Lung (tissue), 12 donors: ENCODE results near the gene SLC34A1. TPM values are rescaled to one million over a fixed set of nuclear protein-coding genes. Genes with fewer than 3 reads are reported as not detected.
"Not testable (repeated sequence)": the region's sequence is repeated elsewhere in the genome, so short reads cannot be mapped to it uniquely, and the experiment has no call there.

ENCODE experiments used
- ATAC-seq: fragments of 200-7000 bp; cut with Tn5 transposase; one replicate; pipeline ENCODE4 v1.9.1; 2020; ENCODE audit warnings: moderate number of reproducible peaks; ENCODE audit not compliant: insufficient read depth, low FRiP score
- DNase-seq, 3 donors: peaks; one replicate each; pipeline ENCODE4 v3.0.0-alpha.2; 2013 to 2017
- H3K27ac ChIP-seq, 2 donors: one replicate each; pipeline ENCODE4 v1.5.1; 2013; ENCODE audit warnings: mild to moderate bottlenecking in 2 of 2, moderate library complexity in 2 of 2, control low read depth in 1 of 2, inconsistent platforms in 1 of 2, low read depth in 1 of 2, low read length in 1 of 2
- H3K27me3 ChIP-seq, 3 donors: one replicate each; pipeline ENCODE4 v1.5.1; 2013; ENCODE audit warnings: low read length in 2 of 3; ENCODE audit not compliant: control insufficient read depth in 3 of 3, insufficient read depth in 3 of 3
- H3K36me3 ChIP-seq, 4 donors: one replicate each; pipeline ENCODE4 v1.5.1; 2013; ENCODE audit warnings: low read length in 4 of 4, mild to moderate bottlenecking in 1 of 4, moderate library complexity in 1 of 4; ENCODE audit not compliant: control insufficient read depth in 4 of 4, insufficient read depth in 4 of 4
- H3K4me1 ChIP-seq, 5 donors: one replicate each; pipeline ENCODE4 v1.5.1; 2013; ENCODE audit warnings: low read length in 5 of 5, mild to moderate bottlenecking in 2 of 5, moderate library complexity in 1 of 5; ENCODE audit not compliant: control insufficient read depth in 5 of 5, insufficient read depth in 5 of 5
- H3K4me3 ChIP-seq: one replicate; pipeline ENCODE4 v1.5.1; 2013; ENCODE audit warnings: mild to moderate bottlenecking, control low read depth, moderate library complexity
- H3K9ac ChIP-seq, 2 donors: one replicate each; pipeline ENCODE4 v1.5.1; 2013; ENCODE audit warnings: low read length in 2 of 2, control low read depth in 1 of 2; ENCODE audit not compliant: insufficient read depth in 1 of 2
- H3K9me3 ChIP-seq, 4 donors: one replicate each; pipeline ENCODE4 v1.5.1; 2013; ENCODE audit warnings: low read length in 3 of 4, mild to moderate bottlenecking in 1 of 4, moderate library complexity in 1 of 4; ENCODE audit not compliant: control insufficient read depth in 4 of 4, insufficient read depth in 3 of 4
- CTCF ChIP-seq: IDR thresholded peaks from 2 replicates; pipeline ENCODE4 v1.5.1; 2012; ENCODE audit warnings: mild to moderate bottlenecking; ENCODE audit errors: control extremely low read depth, extremely low read depth
- WGBS, 2 donors: extraction: QIAGEN DNeasy Blood & Tissue Kit; methylation state at CpG; one replicate each; pipeline ENCODE4 v1.1.7; 2013; 5-methylcytosine and 5-hydroxymethylcytosine counted together
- polyA plus RNA-seq, 2 donors: library from polyadenylated mRNA; stranded (reverse); fragments of 200-250 nt; gene quantifications; one replicate each; pipeline ENCODE4 v1.2.1, GENCODE V29; 2013
- total RNA-seq, 2 donors: library from RNA; depleted of rRNA in 1 of 2; stranded (reverse); fragments of >200 nt in 1 of 2; gene quantifications; one replicate each; pipeline ENCODE4 v1.2.1, GENCODE V29; 2014 to 2021
- donor health status: control.
- donor health status: control.
- donor health status: Bipolar disorder and iron deficiency.
- donor health status: healthy.
- donor health status: DM: yes; HTN: yes; CAD: no.

The SLC34A1 gene
- total and polyA plus RNA-seq, 4 donors = 0.02 TPM; not detected in 3

- H3K27ac ChIP-seq = no peak overlapping the region
- DNase-seq = no peak
- no peak overlapping the region for H3K4me3 ChIP-seq
- no peaks in the 10 kb centered on the region for H3K9me3 ChIP-seq
- H3K27me3 ChIP-seq = peaks cover 0 to 3% (median 0%) of the 10 kb centered on the region in 3 donors
- TF ChIP-seq CTCF = no peak
- H3K9ac ChIP-seq = no peak overlapping the region
- H3K36me3 ChIP-seq = no peaks in the 10 kb centered on the region
- no peaks in the 10 kb centered on the region for H3K4me1 ChIP-seq
- 74 to 85% methylated on average over 8 of the region's 8 CpGs for WGBS, 2 donors
- no peak for ATAC-seq
Observed at GRCh38 chr5:177412603-177413233, 28.5 kb downstream of the SLC34A1 start.

- Histone ChIP-seq H3K27ac (no peak overlapping the region), H3K4me1 (no peaks in the 10 kb centered on the region), H3K36me3 (no peaks in the 10 kb centered on the region), H3K9me3 (no peaks in the 10 kb centered on the region), H3K9ac (no peak overlapping the region), H3K27me3 (peaks cover 0 to 3% (median 0%) of the 10 kb centered on the region in 3 donors), H3K4me3 (no peak overlapping the region)
- no peak for ATAC-seq
- WGBS, 2 donors = 85 to 87% methylated on average over 3 of the region's 3 CpGs
- DNase-seq = no peak
- no peak for TF ChIP-seq CTCF
Observed at GRCh38 chr5:177414481-177414880, 30.2 kb downstream of the SLC34A1 start.

GRCh38 chr5:177417081-177417480 is 32.8 kb downstream of the SLC34A1 start:
- not testable (repeated sequence) for H3K27ac ChIP-seq, ATAC-seq, H3K9ac ChIP-seq, DNase-seq, H3K4me1 ChIP-seq, H3K36me3 ChIP-seq, H3K9me3 ChIP-seq, H3K4me3 ChIP-seq, H3K27me3 ChIP-seq
- 58 to 80% methylated on average over 6 of the region's 6 CpGs for WGBS, 2 donors

- Histone ChIP-seq H3K27me3 (no peaks in the 10 kb centered on the region), H3K4me1 (no peaks in the 10 kb centered on the region), H3K36me3 (no peaks in the 10 kb centered on the region), H3K4me3 (no peak overlapping the region), H3K9ac (no peak overlapping the region), H3K27ac (no peak overlapping the region), H3K9me3 (no peaks in the 10 kb centered on the region)
- no peak for TF ChIP-seq CTCF
- WGBS, 2 donors = 71 to 72% methylated on average over 3 of the region's 3 CpGs
- DNase-seq (peak; percentile 71 to 86 (median 86)), ATAC-seq (no peak)
Observed at GRCh38 chr5:177419046-177419445, 34.8 kb downstream of the SLC34A1 start.

- H3K9ac ChIP-seq, H3K9me3 ChIP-seq, H3K27ac ChIP-seq, H3K36me3 ChIP-seq, H3K4me3 ChIP-seq, H3K4me1 ChIP-seq, ATAC-seq, H3K27me3 ChIP-seq, DNase-seq: not testable (repeated sequence)
- WGBS, 2 donors = 70 to 84% methylated on average over 7 of the region's 7 CpGs
Observed at GRCh38 chr5:177420472-177420871, 36.2 kb downstream of the SLC34A1 start.
